K562 (cell line): Measurements from ENCODE around the gene TRIM24. TPM values are rescaled to one million over a fixed set of nuclear protein-coding genes. Genes with fewer than 3 reads are reported as not detected.

Experiments used
- ATAC-seq: fragments of 200-7000 bp; cut with Tn5 transposase; 3 replicates; pipeline ENCODE4 v1.9.1; 2020; ENCODE audit warnings: moderate library complexity
- BruUV-seq: library from RNA; stranded (reverse); fragments of 400-500 nt; replicated peaks from 2 replicates; lab custom pipeline; 2021; lab: Mats Ljungman, UMichigan
- CTCF ChIA-PET: fragments of 300-600 bp; formaldehyde crosslinking; extraction: SDS; loops from one replicate; lab custom pipeline; 2021; ENCODE audit warnings: low intra/inter-chr PET ratio; lab: Yijun Ruan, JAX
- POLR2A ChIA-PET: fragments of 300-600, 350-650 bp; sonication (Branson Sonifier 250); formaldehyde crosslinking; extraction: SDS; loops from one replicate; lab custom pipeline; 2021; ENCODE audit warnings: antibody characterized with exemption, inconsistent platforms; lab: Yijun Ruan, JAX
- DNase-seq, 4 experiments: peaks; one replicate each; pipeline versions ENCODE4 v3.0.0 to v3.0.0-alpha.2; 2011 to 2018; ENCODE audit warnings: low spot score in 3 of 4, mixed read lengths in 3 of 4; ENCODE audit errors: extremely low read depth in 1 of 4
- FAIRE-seq: peaks from 2 replicates; lab custom pipeline; 2011; peaks lifted over from hg19 to GRCh38; lab: Jason Lieb, UNC
- H2AFZ ChIP-seq: 2 replicates; pipeline ENCODE4 v1.6.0; 2011; ENCODE audit warnings: low read depth, low read length, control low read depth, inconsistent platforms
- H3K27ac ChIP-seq: fragments of 200-600 bp; 3 replicates; pipeline ENCODE4 v1.8.0; 2011; ENCODE audit warnings: low read depth, mild to moderate bottlenecking, control low read depth, inconsistent platforms, low read length, moderate library complexity, mixed read lengths; ENCODE audit errors: extremely low read depth
- H3K27me3 ChIP-seq, 2 experiments: fragments of 300-600 bp in 1 of 2; 2 replicates in 1 of 2; 3 replicates in 1 of 2; pipeline versions ENCODE4 v1.6.0 to v1.8.0; 2011; ENCODE audit warnings: inconsistent platforms in 2 of 2, low read length in 2 of 2, mild to moderate bottlenecking in 1 of 2, mixed read lengths in 1 of 2, moderate library complexity in 1 of 2; ENCODE audit not compliant: control insufficient read depth in 2 of 2, insufficient read depth in 2 of 2
- H3K36me3 ChIP-seq: fragments of 300-600 bp; 3 replicates; pipeline ENCODE4 v1.8.0; 2011; ENCODE audit warnings: mild to moderate bottlenecking, low read length, inconsistent platforms; ENCODE audit not compliant: control insufficient read depth, insufficient read depth
- H3K4me1 ChIP-seq, 2 experiments: fragments of 200-600 bp in 1 of 2; replicated peaks in 1 of 2; 2 replicates in 1 of 2; 3 replicates in 1 of 2; pipeline versions ENCODE4 v1.5.1 to v1.8.0; 2011; ENCODE audit warnings: inconsistent platforms in 2 of 2, low read length in 2 of 2, mild to moderate bottlenecking in 1 of 2, mixed read lengths in 1 of 2, moderate library complexity in 1 of 2; ENCODE audit not compliant: control insufficient read depth in 2 of 2, insufficient read depth in 2 of 2
- H3K4me2 ChIP-seq: 2 replicates; pipeline ENCODE4 v1.6.1; 2011; ENCODE audit warnings: low read length, control low read depth, inconsistent platforms, mixed read lengths; ENCODE audit not compliant: insufficient read depth
- H3K4me3 ChIP-seq: fragments of 200-600 bp; sonication (generic), shearing (Covaris generic); 2 replicates; pipeline ENCODE4 v1.5.1; 2016; ENCODE audit warnings: control low read depth, inconsistent platforms
- H3K79me2 ChIP-seq: fragments of 200-600 bp; 3 replicates; pipeline ENCODE4 v1.8.0; 2011; ENCODE audit warnings: low read length, inconsistent platforms; ENCODE audit not compliant: control insufficient read depth, insufficient read depth
- H3K9ac ChIP-seq, 2 experiments: 2 replicates each; pipeline versions ENCODE4 v1.6.0 to v1.6.1; 2011; ENCODE audit warnings: low read depth in 2 of 2, low read length in 2 of 2, control low read depth in 1 of 2, inconsistent platforms in 1 of 2, mild to moderate bottlenecking in 1 of 2, mixed read lengths in 1 of 2; ENCODE audit not compliant: insufficient read depth in 1 of 2
- H3K9me1 ChIP-seq: one replicate; pipeline ENCODE4 v1.6.0; 2011; ENCODE audit warnings: inconsistent platforms, mild to moderate bottlenecking, low read length, moderate library complexity; ENCODE audit not compliant: control insufficient read depth, insufficient read depth
- H3K9me3 ChIP-seq: replicated peaks from 2 replicates; pipeline ENCODE4 v1.5.1; 2011; ENCODE audit warnings: low read depth, low read length, inconsistent platforms; ENCODE audit not compliant: control insufficient read depth, insufficient read depth
- H4K20me1 ChIP-seq: replicated peaks from 2 replicates; pipeline ENCODE4 v1.6.1; 2011; ENCODE audit warnings: low read length, inconsistent platforms, mixed read lengths; ENCODE audit not compliant: control insufficient read depth, insufficient read depth
- CREB3L1 ChIP-seq: fragments of 450-650 bp; IDR thresholded peaks from 2 replicates; pipeline ENCODE4 v1.6.1; 2014; ENCODE audit warnings: low read depth, mild to moderate bottlenecking, moderate library complexity, borderline replicate concordance
- MITF ChIP-seq: IDR thresholded peaks from 2 replicates; pipeline ENCODE4 v1.6.1; 2014; ENCODE audit warnings: antibody characterized with exemption
- NFYB ChIP-seq: IDR thresholded peaks from 2 replicates; pipeline ENCODE4 v1.6.1; 2011; ENCODE audit warnings: mild to moderate bottlenecking, moderate library complexity; ENCODE audit not compliant: insufficient read length; ENCODE audit errors: extremely low read depth
- PHTF2 ChIP-seq: fragments of 250-450 bp; sonication (Bioruptor Pico); IDR thresholded peaks from 2 replicates; pipeline ENCODE4 v1.5.0; 2021; ENCODE audit warnings: mild to moderate bottlenecking
- WGBS: fragments of 100-300 bp; shearing (Covaris generic); methylation state at CpG from one replicate; pipeline ENCODE4 v1.1.6; 2016; ENCODE audit warnings: low coverage, mixed read lengths; ENCODE audit not compliant: insufficient coverage; ENCODE audit errors: missing lambda C conversion rate; 5-methylcytosine and 5-hydroxymethylcytosine counted together
- in situ Hi-C: fragments of 300-500 bp; cut with MboI; formaldehyde crosslinking; loops from 4 replicates; pipeline ENCODE4 v1.15.0; 2018; ENCODE audit warnings: inconsistent platforms, mixed read lengths
- intact Hi-C: fragments of 100-400 bp; cut with micrococcal nuclease; formaldehyde crosslinking; loops from 2 replicates; pipeline ENCODE4 v1.14.2; 2022
- polyA plus RNA-seq, 8 experiments: library from polyadenylated mRNA; depleted of rRNA in 4 of 8; stranded (reverse) in 5 of 8; unstranded in 3 of 8; fragments of >200 nt; fragmentation: Nextera tagmentation in 2 of 8; fragmentation: Illumina TruSeq in 1 of 8; extraction: Ambion mirVana in 2 of 8; extraction: Trizol in 1 of 8; gene quantifications; 2 replicates each; pipeline versions ENCODE4 v1.2.1 to v1.2.3, GENCODE V29; 2011 to 2014; ENCODE audit warnings: inconsistent platforms in 1 of 8, missing spikeins in 1 of 8
- total RNA-seq, 7 experiments: library from RNA; depleted of rRNA in 6 of 7; stranded (reverse); fragments of >200 nt in 6 of 7; fragmentation: Illumina TruSeq in 2 of 7; extraction: Trizol in 2 of 7; gene quantifications; 2 replicates each; pipeline versions ENCODE4 v1.2.1 to v1.2.3, GENCODE V29; 2011 to 2021; ENCODE audit warnings: low replicate concordance in 1 of 7

Gene TRIM24
- total and polyA plus RNA-seq, 9 of the 15 experiments (the other 6 are each of a cell fraction or from before 2014, with no cell fraction given): 13.4 to 74.0 (median 41.7) TPM

GRCh38 chr7:138608275-138608674 lies 148.2 kb downstream of the TRIM24 start:
- H3K9ac ChIP-seq: no peak overlapping the region
- no peak overlapping the region for H3K4me2 ChIP-seq
- 0 out of 2 replicates have a peak, but pooled peaks cover 2% of the 10 kb centered on the region for H3K9me3 ChIP-seq
- H2AFZ ChIP-seq: peak overlapping the region; percentile 52; the same call in 1 of the 2 replicates
- peaks cover 0 to 6% of the 10 kb centered on the region in 2 experiments; a peak in 1 of 5 replicates for H3K4me1 ChIP-seq
- no peaks in the 10 kb centered on the region for H3K79me2 ChIP-seq
- no peaks in the 10 kb centered on the region for H3K36me3 ChIP-seq
- FAIRE-seq (no peak), DNase-seq (no peak), ATAC-seq (no peak)
- intact Hi-C loops: no loop called here
- H3K27me3 ChIP-seq: no peaks in the 10 kb centered on the region
- no peaks in the 10 kb centered on the region for H3K9me1 ChIP-seq
- CTCF ChIA-PET: no interaction called here
- no peak overlapping the region for H3K27ac ChIP-seq
- no peaks in the 10 kb centered on the region for H4K20me1 ChIP-seq
- no peak for TF ChIP-seq PHTF2 (CRISPR knock-in tag)
- TF ChIP-seq CREB3L1: no peak
- no peak for TF ChIP-seq MITF
- TF ChIP-seq NFYB: no peak
- WGBS: 22% methylated on average over 12 of the region's 12 CpGs
- POLR2A ChIA-PET: no interaction called here
- H3K4me3 ChIP-seq: no peak overlapping the region
- in situ Hi-C loops: no loop called here
- no TSS peak for BruUV-seq
